Loucy (cell line): ENCODE data around the gene ATOX1.

ENCODE experiments used
- H2AFZ ChIP-seq: fragments of 200-600 bp; sonication (generic); 2 replicates; pipeline ENCODE4 v1.6.0; 2016; ENCODE audit warnings: antibody characterized with exemption, mild to moderate bottlenecking, low read length, moderate library complexity
- H3F3A ChIP-seq: fragments of 200-600 bp; 2 replicates; pipeline ENCODE4 v1.6.0; 2016; ENCODE audit warnings: antibody characterized with exemption, low read depth, mild to moderate bottlenecking
- H3K27me3 ChIP-seq: fragments of 200-600 bp; sonication (generic); 2 replicates; pipeline ENCODE4 v1.6.1; 2014; ENCODE audit warnings: low read length, mild to moderate bottlenecking; ENCODE audit not compliant: insufficient read depth, poor library complexity, severe bottlenecking
- H3K36me3 ChIP-seq: fragments of 200-600 bp; sonication (generic); 2 replicates; pipeline ENCODE4 v1.6.1; 2016; ENCODE audit warnings: low read length; ENCODE audit not compliant: insufficient read depth
- H3K4me1 ChIP-seq: fragments of 200-600 bp; sonication (generic); 2 replicates; pipeline ENCODE4 v1.5.1; 2014; ENCODE audit warnings: low read length, mild to moderate bottlenecking; ENCODE audit not compliant: insufficient read depth, poor library complexity, severe bottlenecking
- H3K4me2 ChIP-seq: fragments of 200-600 bp; sonication (generic); 2 replicates; pipeline ENCODE4 v1.6.0; 2014; ENCODE audit warnings: antibody characterized with exemption, low read length, low read depth, mild to moderate bottlenecking; ENCODE audit not compliant: poor library complexity, severe bottlenecking
- H3K4me3 ChIP-seq: fragments of 200-600 bp; sonication (generic); 2 replicates; pipeline ENCODE4 v1.5.1; 2014; ENCODE audit warnings: low read length, mild to moderate bottlenecking, mixed read lengths; ENCODE audit not compliant: poor library complexity, severe bottlenecking
- H3K79me2 ChIP-seq: fragments of 200-600 bp; sonication (generic); 2 replicates; pipeline ENCODE4 v1.6.1; 2014; ENCODE audit warnings: low read length; ENCODE audit not compliant: insufficient read depth
- H3K9ac ChIP-seq: fragments of 200-600 bp; sonication (generic); 2 replicates; pipeline ENCODE4 v1.6.0; 2014; ENCODE audit warnings: mild to moderate bottlenecking, low read depth, low read length, moderate library complexity; ENCODE audit not compliant: poor library complexity, severe bottlenecking
- H3K9me2 ChIP-seq: fragments of 200-600 bp; sonication (generic); replicated peaks from 2 replicates; pipeline ENCODE4 v1.6.1; 2016; ENCODE audit warnings: low read depth, low read length, mixed read lengths
- H3K9me3 ChIP-seq: fragments of 200-600 bp; sonication (generic); 2 replicates; pipeline ENCODE4 v1.6.1; 2014; ENCODE audit warnings: mild to moderate bottlenecking, antibody characterized with exemption, low read length, low read depth; ENCODE audit not compliant: insufficient read depth
- H4K20me1 ChIP-seq: fragments of 200-600 bp; sonication (generic); 2 replicates; pipeline ENCODE4 v1.6.0; 2014; ENCODE audit warnings: antibody characterized with exemption, low read length, mild to moderate bottlenecking; ENCODE audit not compliant: insufficient read depth, poor library complexity, severe bottlenecking
- CTCF ChIP-seq: fragments of 200-600 bp; sonication (generic); conservative IDR thresholded peaks from 2 replicates; pipeline ENCODE4 v1.5.1; 2014; ENCODE audit warnings: mild to moderate bottlenecking, antibody characterized with exemption, low read length
- EZH2phosphoT487 ChIP-seq: fragments of 200-600 bp; IDR thresholded peaks from 2 replicates; pipeline ENCODE4 v1.6.1; 2018; ENCODE audit warnings: antibody characterized with exemption, mild to moderate bottlenecking, moderate library complexity, borderline replicate concordance

The ATOX1 gene

DNA sequence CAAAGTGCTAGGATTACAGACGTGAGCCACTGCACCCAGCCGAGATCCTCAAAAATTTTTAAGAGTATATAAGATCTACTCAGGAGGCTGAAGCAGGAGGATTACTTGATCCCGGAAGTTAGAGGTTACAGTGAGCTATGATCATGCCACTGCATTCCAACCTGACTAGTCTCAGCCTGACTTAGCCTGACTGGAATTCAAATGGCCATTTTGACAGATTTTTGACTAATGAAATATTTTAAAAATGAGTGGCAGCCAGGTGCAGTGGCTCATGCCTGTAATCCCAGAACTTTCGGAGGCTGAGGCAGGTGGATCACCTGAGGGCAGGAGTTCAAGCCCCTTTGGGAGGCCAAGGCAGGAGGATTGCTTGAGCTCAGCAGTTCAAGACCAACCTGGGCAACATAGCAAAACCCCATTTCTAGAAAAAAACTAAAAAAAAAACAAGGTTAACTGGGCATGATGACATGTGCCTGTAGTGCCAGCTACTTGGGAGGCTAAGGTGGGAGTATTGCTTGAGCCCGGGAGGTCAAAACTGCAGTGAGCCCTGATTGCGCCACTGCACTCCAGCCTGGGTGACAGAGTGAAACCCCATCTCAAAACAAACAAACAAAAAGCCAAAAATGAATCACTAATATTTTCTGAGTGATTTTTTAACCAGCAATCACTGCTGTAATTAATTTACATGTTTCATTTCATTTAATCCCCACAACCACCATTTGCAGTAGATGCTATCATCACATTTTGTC lies 16.6 kb downstream of the ATOX1 start:
- no peaks in the 10 kb centered on the region for H4K20me1 ChIP-seq
- H3K9me2 ChIP-seq, result no peaks in the 10 kb centered on the region
- no peak overlapping the region for H3K4me2 ChIP-seq
- peaks cover 3% of the 10 kb centered on the region; the same call in 1 of the 2 replicates for H3F3A ChIP-seq
- no peaks in the 10 kb centered on the region for H3K9me3 ChIP-seq
- no peaks in the 10 kb centered on the region for H3K79me2 ChIP-seq
- H3K36me3 ChIP-seq, result peaks cover 10% of the 10 kb centered on the region; the same call in 1 of the 2 replicates
- peaks cover 21% of the 10 kb centered on the region for H3K4me1 ChIP-seq
- no peak overlapping the region for H2AFZ ChIP-seq
- H3K9ac ChIP-seq, result no peak overlapping the region
- TF ChIP-seq CTCF, result no peak
- TF ChIP-seq EZH2phosphoT487, result no peak
- no peak overlapping the region for H3K4me3 ChIP-seq
- H3K27me3 ChIP-seq, result no peaks in the 10 kb centered on the region

GRCh38 chr5:151740958-151741373 lies 17.5 kb downstream of the ATOX1 start:
- H3K4me2 ChIP-seq, result no peak overlapping the region
- H2AFZ ChIP-seq, result no peak overlapping the region
- TF ChIP-seq CTCF (peak; percentile 44), EZH2phosphoT487 (no peak)
- H3K9ac ChIP-seq, result no peak overlapping the region
- H3K79me2 ChIP-seq, result no peaks in the 10 kb centered on the region
- no peaks in the 10 kb centered on the region for H3K9me2 ChIP-seq
- no peak overlapping the region for H3K4me3 ChIP-seq
- H3K36me3 ChIP-seq, result peaks cover 10% of the 10 kb centered on the region; the same call in 1 of the 2 replicates
- H3K4me1 ChIP-seq, result peaks cover 13% of the 10 kb centered on the region
- peaks cover 3% of the 10 kb centered on the region; the same call in 1 of the 2 replicates for H3F3A ChIP-seq
- no peaks in the 10 kb centered on the region for H3K9me3 ChIP-seq
- no peaks in the 10 kb centered on the region for H4K20me1 ChIP-seq
- H3K27me3 ChIP-seq, result no peaks in the 10 kb centered on the region

- Histone ChIP-seq H3K4me3 (no peak overlapping the region), H3K4me2 (no peak overlapping the region), H3K36me3 (peaks cover 10% of the 10 kb centered on the region; the same call in 1 of the 2 replicates), H3K79me2 (no peaks in the 10 kb centered on the region), H3K9ac (no peak overlapping the region), H3K9me2 (no peaks in the 10 kb centered on the region), H3K4me1 (peaks cover 8% of the 10 kb centered on the region), H2AFZ (0 out of 2 replicates have a peak overlapping the region, but pooled peaks have one; percentile 43), H3K9me3 (no peaks in the 10 kb centered on the region), H3F3A (peaks cover 2% of the 10 kb centered on the region; the same call in 1 of the 2 replicates), H3K27me3 (no peaks in the 10 kb centered on the region), H4K20me1 (no peaks in the 10 kb centered on the region)
- TF ChIP-seq EZH2phosphoT487 (no peak), CTCF (peak; percentile 89)
Observed at GRCh38 chr5:151740336-151740942, 18.0 kb downstream of the ATOX1 start.
